Neural crest cell (in vitro differentiated cells): ENCODE measurements around the gene TEX13D. TPM values are rescaled to one million over a fixed set of nuclear protein-coding genes. Genes with fewer than 3 reads are reported as not detected.
A peak's percentile ranks its signal among the peaks of the same experiment; 100 is the strongest.

Experiments
- DNase-seq: peaks from one replicate; pipeline ENCODE4 v3.0.0; 2021; ENCODE audit warnings: low read depth, mixed read lengths, low spot score
- H3K27ac Mint-ChIP-seq: one replicate; pipeline ENCODE4 v1.8.0; 2021; ENCODE audit warnings: mild to moderate bottlenecking, mixed read lengths; ENCODE audit not compliant: unreplicated experiment
- H3K27me3 Mint-ChIP-seq: 2 replicates; pipeline ENCODE4 v1.8.0; 2021; ENCODE audit warnings: low read depth, mild to moderate bottlenecking, mixed read lengths
- H3K36me3 Mint-ChIP-seq: 2 replicates; pipeline ENCODE4 v1.8.0; 2021; ENCODE audit warnings: low read depth, mild to moderate bottlenecking, mixed read lengths
- H3K4me1 Mint-ChIP-seq: 2 replicates; pipeline ENCODE4 v1.8.0; 2021; ENCODE audit warnings: mixed read lengths
- H3K4me3 Mint-ChIP-seq: one replicate; pipeline ENCODE4 v1.8.0; 2021; ENCODE audit warnings: mild to moderate bottlenecking, mixed read lengths
- H3K9me3 Mint-ChIP-seq: 2 replicates; pipeline ENCODE4 v1.8.0; 2021; ENCODE audit warnings: mixed read lengths
- total RNA-seq: library from RNA; stranded (reverse); gene quantifications from 2 replicates; pipeline ENCODE4 v1.2.1, GENCODE V29; 2021
- TF ChIP-seq, protein P1 (sequence below): fragments of 200-600 bp; sonication (generic); conservative IDR thresholded peaks from 2 replicates; pipeline ENCODE4 v1.5.0; 2021; ENCODE audit warnings: antibody characterized with exemption, mild to moderate bottlenecking

Gene TEX13D
- total RNA-seq, 1 donor from 2014 or later = 2.1 TPM

DNA sequence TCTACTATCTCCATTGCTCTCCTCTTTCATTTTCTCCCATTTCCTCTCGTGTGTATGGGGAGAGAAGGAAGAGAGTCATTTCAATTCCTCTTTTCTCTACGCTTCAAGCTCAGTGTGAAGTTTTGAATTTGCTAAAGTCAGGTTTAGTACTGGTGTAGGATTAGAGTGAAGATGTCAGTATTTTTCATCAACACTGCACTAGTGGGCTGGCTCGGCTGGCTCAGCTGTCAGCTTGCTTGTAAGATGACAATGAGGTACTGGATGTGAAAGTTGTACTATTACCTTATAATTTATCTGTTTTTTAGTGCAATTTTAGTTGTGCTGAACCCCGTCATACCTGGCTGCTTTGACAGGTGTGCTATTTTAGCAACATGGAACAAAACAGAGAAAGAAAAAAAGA is 11.8 kb downstream of the TEX13D start:
- Mint-ChIP-seq H3K4me1 (peaks cover 58% of the 10 kb centered on the region), H3K9me3 (no peaks in the 10 kb centered on the region), H3K36me3 (no peaks in the 10 kb centered on the region), H3K27me3 (no peaks in the 10 kb centered on the region), H3K27ac (peak overlapping the region; percentile 24), H3K4me3 (no peak overlapping the region)
- no peak for DNase-seq
- TF ChIP-seq, protein P1, sequence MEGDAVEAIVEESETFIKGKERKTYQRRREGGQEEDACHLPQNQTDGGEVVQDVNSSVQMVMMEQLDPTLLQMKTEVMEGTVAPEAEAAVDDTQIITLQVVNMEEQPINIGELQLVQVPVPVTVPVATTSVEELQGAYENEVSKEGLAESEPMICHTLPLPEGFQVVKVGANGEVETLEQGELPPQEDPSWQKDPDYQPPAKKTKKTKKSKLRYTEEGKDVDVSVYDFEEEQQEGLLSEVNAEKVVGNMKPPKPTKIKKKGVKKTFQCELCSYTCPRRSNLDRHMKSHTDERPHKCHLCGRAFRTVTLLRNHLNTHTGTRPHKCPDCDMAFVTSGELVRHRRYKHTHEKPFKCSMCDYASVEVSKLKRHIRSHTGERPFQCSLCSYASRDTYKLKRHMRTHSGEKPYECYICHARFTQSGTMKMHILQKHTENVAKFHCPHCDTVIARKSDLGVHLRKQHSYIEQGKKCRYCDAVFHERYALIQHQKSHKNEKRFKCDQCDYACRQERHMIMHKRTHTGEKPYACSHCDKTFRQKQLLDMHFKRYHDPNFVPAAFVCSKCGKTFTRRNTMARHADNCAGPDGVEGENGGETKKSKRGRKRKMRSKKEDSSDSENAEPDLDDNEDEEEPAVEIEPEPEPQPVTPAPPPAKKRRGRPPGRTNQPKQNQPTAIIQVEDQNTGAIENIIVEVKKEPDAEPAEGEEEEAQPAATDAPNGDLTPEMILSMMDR = no peak

DNA sequence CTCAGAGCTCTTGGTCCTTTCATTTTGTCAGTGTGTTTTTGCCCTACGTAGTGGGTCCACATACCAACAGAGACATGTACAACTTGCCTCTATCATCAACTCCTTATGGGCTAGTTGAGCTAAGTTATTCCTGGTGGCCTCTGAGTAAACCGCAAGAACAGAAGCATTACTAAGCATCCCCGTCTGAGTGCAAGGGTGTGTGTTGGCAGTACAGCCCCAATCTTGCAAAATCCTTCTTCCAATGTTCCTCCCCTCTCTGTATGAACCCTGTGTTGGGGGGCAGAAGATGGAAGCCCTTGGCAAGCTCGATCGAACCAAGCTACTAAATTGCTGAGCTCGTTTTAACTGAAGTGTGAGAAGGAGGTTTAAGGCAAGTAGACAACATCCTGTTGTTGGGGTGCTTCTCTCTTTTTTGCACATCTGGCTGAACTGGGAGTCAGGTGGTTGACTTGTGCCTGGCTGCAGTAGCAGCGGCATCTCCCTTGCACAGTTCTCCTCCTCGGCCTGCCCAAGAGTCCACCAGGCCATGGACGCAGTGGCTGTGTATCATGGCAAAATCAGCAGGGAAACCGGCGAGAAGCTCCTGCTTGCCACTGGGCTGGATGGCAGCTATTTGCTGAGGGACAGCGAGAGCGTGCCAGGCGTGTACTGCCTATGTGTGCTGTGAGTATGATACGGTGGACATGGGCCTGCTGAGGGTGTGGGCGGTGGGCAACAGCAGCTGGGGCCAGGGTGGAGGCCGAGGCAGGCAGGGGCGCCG is 13.8 kb downstream of the TEX13D start, which contains the start of gene SH2D1A:
Gene SH2D1A (plus strand): TSS at position 447 of the 760 bp plus-strand sequence. CDS start 80 bp downstream, at position 527.
- Mint-ChIP-seq H3K27ac (peak within 1 kb of the TSS; percentile 84), H3K27me3 (no peaks in the 10 kb centered on the region), H3K4me3 (peak within 1 kb of the TSS; percentile 44), H3K9me3 (no peaks in the 10 kb centered on the region), H3K4me1 (peaks cover 58% of the 10 kb centered on the region), H3K36me3 (no peaks in the 10 kb centered on the region)
- no peak for DNase-seq
- TF ChIP-seq, protein P1 = no peak

DNA sequence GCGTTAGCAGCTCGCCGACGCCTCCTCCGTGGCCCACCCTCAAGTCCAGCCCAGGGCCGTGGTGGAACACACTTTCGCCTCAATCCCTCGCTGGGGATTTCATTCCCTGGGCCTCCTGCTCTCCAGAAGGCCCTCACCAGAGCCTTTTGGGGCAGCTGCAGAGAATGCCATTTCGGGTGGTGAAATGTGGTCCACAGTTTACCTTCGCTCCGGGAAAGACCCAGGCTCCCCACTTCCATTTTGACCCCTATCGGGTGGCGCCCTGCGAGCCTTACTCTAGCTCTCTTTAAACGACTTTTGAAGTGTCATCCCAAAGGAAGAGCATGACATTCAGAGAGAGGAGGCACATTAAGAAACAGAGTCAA is 14.4 kb downstream of the TEX13D start:
- Mint-ChIP-seq H3K9me3 (no peaks in the 10 kb centered on the region), H3K4me1 (peaks cover 54% of the 10 kb centered on the region), H3K27me3 (no peaks in the 10 kb centered on the region), H3K4me3 (no peak overlapping the region), H3K27ac (peak overlapping the region; percentile 84), H3K36me3 (no peaks in the 10 kb centered on the region)
- TF ChIP-seq, protein P1 = no peak
- DNase-seq = no peak

DNA sequence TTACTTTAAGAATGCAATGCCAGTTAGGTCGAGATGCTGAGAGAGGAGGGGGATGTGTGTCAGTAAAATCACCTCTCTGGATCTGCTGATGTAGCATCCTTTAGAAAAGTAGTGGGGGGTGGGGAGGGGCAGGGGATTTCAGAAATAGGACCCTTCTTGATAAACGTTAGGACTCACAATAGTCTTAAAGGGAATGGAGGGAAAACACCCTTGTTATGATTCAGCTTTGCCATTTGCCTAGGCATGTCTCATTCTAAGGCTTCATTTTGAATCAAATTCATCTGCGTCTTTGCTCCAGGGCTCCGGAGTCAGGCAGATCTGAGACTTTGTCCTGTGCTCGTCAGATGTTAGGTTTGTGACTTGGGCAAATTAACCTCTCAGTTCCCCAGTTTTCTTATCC is 14.8 kb downstream of the TEX13D start:
- H3K4me1 Mint-ChIP-seq = peaks cover 50% of the 10 kb centered on the region
- H3K4me3 Mint-ChIP-seq = no peak overlapping the region
- DNase-seq = no peak
- H3K9me3 Mint-ChIP-seq = no peaks in the 10 kb centered on the region
- H3K27ac Mint-ChIP-seq = peak overlapping the region; percentile 84
- H3K36me3 Mint-ChIP-seq = no peaks in the 10 kb centered on the region
- TF ChIP-seq, protein P1 = no peak
- no peaks in the 10 kb centered on the region for H3K27me3 Mint-ChIP-seq

DNA sequence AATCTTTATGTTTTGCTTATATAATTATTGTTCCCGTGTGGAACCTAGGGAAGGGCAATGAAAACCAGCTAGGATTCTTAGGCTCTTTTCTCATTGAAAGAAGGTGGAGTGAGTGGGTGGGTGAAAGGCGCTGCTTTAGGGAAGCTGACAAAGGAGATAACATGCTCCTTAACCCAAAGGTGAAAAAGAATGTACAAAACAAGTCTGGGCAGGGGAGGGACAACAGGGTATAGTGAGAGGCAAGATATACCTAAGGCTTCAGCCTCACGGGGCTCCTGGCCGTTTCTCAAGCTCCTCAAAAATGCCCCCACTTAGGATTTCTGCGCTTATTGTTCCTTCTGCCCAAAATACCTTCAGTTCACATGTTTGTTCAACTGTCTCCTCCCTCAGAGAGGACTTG is 15.7 kb downstream of the TEX13D start:
- DNase-seq = no peak
- Mint-ChIP-seq H3K4me1 (peaks cover 40% of the 10 kb centered on the region), H3K27me3 (no peaks in the 10 kb centered on the region), H3K9me3 (no peaks in the 10 kb centered on the region), H3K4me3 (no peak overlapping the region), H3K36me3 (no peaks in the 10 kb centered on the region), H3K27ac (peak overlapping the region; percentile 85)
- TF ChIP-seq, protein P1 = no peak
